ENCODE results near the gene ZNF804A.

GRCh38 chr2:184756885-184757284, 158.6 kb downstream of the ZNF804A start:
- TF ChIP-seq REST (IDR thresholded peaks at IDR 0.05), result no peak
- no peak for TF ChIP-seq CTCF (IDR thresholded peaks at IDR 0.05; ENCODE audit: low read depth, low read length, missing input control)
- no peak for TF ChIP-seq ATF3 (IDR thresholded peaks at IDR 0.05)
- TF ChIP-seq SP1 (IDR thresholded peaks at IDR 0.05), result no peak

Data from liver (tissue), 3 donors.